H9 (cell line): ENCODE measurements around the gene TEX35. TPM values are rescaled to one million over a fixed set of nuclear protein-coding genes. Genes with fewer than 3 reads are reported as not detected.
A peak's percentile ranks its signal among the peaks of the same experiment; 100 is the strongest.

ENCODE experiments used
- DNase-seq: peaks from one replicate; pipeline ENCODE4 v3.0.0-alpha.2; 2017
- H2AFZ ChIP-seq: one replicate; pipeline ENCODE4 v1.6.1; 2013; ENCODE audit warnings: mild to moderate bottlenecking, low read length, control low read depth, moderate library complexity
- H2AK5ac ChIP-seq: 2 replicates; pipeline ENCODE4 v1.6.1; 2013; ENCODE audit warnings: low read length, control low read depth, mixed read lengths; ENCODE audit not compliant: insufficient read length
- H2BK120ac ChIP-seq: one replicate; pipeline ENCODE4 v1.6.1; 2013; ENCODE audit warnings: low read depth, mild to moderate bottlenecking, low read length, control low read depth, inconsistent platforms; ENCODE audit not compliant: poor library complexity, severe bottlenecking
- H2BK12ac ChIP-seq: 2 replicates; pipeline ENCODE4 v1.6.1; 2013; ENCODE audit warnings: low read length, control low read depth, mixed read lengths, low read depth; ENCODE audit not compliant: insufficient read length
- H2BK15ac ChIP-seq: 2 replicates; pipeline ENCODE4 v1.6.1; 2013; ENCODE audit warnings: low read depth, low read length, control low read depth
- H2BK20ac ChIP-seq: one replicate; pipeline ENCODE4 v1.6.1; 2013; ENCODE audit warnings: low read depth, mild to moderate bottlenecking, low read length, control low read depth, inconsistent platforms; ENCODE audit not compliant: poor library complexity, severe bottlenecking
- H2BK5ac ChIP-seq: 2 replicates; pipeline ENCODE4 v1.6.1; 2013; ENCODE audit warnings: low read length, control low read depth, mixed read lengths; ENCODE audit not compliant: insufficient read length
- H3K14ac ChIP-seq: 2 replicates; pipeline ENCODE4 v1.6.1; 2013; ENCODE audit warnings: low read length, control low read depth; ENCODE audit not compliant: insufficient read depth
- H3K18ac ChIP-seq: 2 replicates; pipeline ENCODE4 v1.6.1; 2013; ENCODE audit warnings: low read depth, mild to moderate bottlenecking, mixed read lengths, low read length, control low read depth; ENCODE audit not compliant: insufficient read length
- H3K23ac ChIP-seq: 2 replicates; pipeline ENCODE4 v1.6.1; 2013; ENCODE audit warnings: low read length, control low read depth, mixed read lengths, low read depth; ENCODE audit not compliant: insufficient read length
- H3K23me2 ChIP-seq: 2 replicates; pipeline ENCODE4 v1.6.1; 2013; ENCODE audit warnings: low read depth, mild to moderate bottlenecking, mixed read lengths, low read length, control low read depth; ENCODE audit not compliant: insufficient read length, poor library complexity, severe bottlenecking
- H3K27ac ChIP-seq: 2 replicates; pipeline ENCODE4 v1.5.1; 2013; ENCODE audit warnings: low read length, control low read depth, mixed read lengths, low read depth; ENCODE audit not compliant: insufficient read length
- H3K27me3 ChIP-seq: 2 replicates; pipeline ENCODE4 v1.6.1; 2013; ENCODE audit warnings: low read length, control low read depth, inconsistent platforms; ENCODE audit not compliant: insufficient read depth
- H3K4ac ChIP-seq: 2 replicates; pipeline ENCODE4 v1.6.1; 2013; ENCODE audit warnings: low read depth, mild to moderate bottlenecking, control low read depth, inconsistent platforms, low read length, moderate library complexity
- H3K4me1 ChIP-seq: 2 replicates; pipeline ENCODE4 v1.6.1; 2013; ENCODE audit warnings: low read length, control low read depth, inconsistent platforms; ENCODE audit not compliant: insufficient read depth
- H3K4me2 ChIP-seq: 2 replicates; pipeline ENCODE4 v1.6.1; 2013; ENCODE audit warnings: low read length, control low read depth, mixed read lengths; ENCODE audit not compliant: insufficient read length, insufficient read depth
- H3K56ac ChIP-seq: 2 replicates; pipeline ENCODE4 v1.6.1; 2013; ENCODE audit warnings: low read depth, mild to moderate bottlenecking, mixed read lengths, low read length, control low read depth; ENCODE audit not compliant: insufficient read length
- H3K79me1 ChIP-seq: 2 replicates; pipeline ENCODE4 v1.6.1; 2013; ENCODE audit warnings: low read depth, mild to moderate bottlenecking, moderate library complexity, low read length, control low read depth, inconsistent platforms; ENCODE audit not compliant: insufficient read depth, poor library complexity, severe bottlenecking
- H3K79me2 ChIP-seq: 2 replicates; pipeline ENCODE4 v1.6.1; 2013; ENCODE audit warnings: low read length, control low read depth, inconsistent platforms; ENCODE audit not compliant: insufficient read depth
- H3K9ac ChIP-seq: 2 replicates; pipeline ENCODE4 v1.6.1; 2013; ENCODE audit warnings: low read length, control low read depth, mixed read lengths; ENCODE audit not compliant: insufficient read length; ENCODE audit errors: extremely low read depth
- H3K9me3 ChIP-seq: one replicate; pipeline ENCODE4 v1.6.1; 2013; ENCODE audit warnings: low read depth, low read length, inconsistent platforms; ENCODE audit not compliant: control insufficient read depth
- H3T11ph ChIP-seq: one replicate; pipeline ENCODE4 v1.6.1; 2013; ENCODE audit warnings: mild to moderate bottlenecking, low read length, control low read depth, inconsistent platforms
- H4K20me1 ChIP-seq: one replicate; pipeline ENCODE4 v1.6.1; 2013; ENCODE audit not compliant: control insufficient read depth, insufficient read length, insufficient read depth
- H4K5ac ChIP-seq: 2 replicates; pipeline ENCODE4 v1.6.1; 2013; ENCODE audit warnings: low read depth, mild to moderate bottlenecking, mixed read lengths, low read length, control low read depth; ENCODE audit not compliant: insufficient read length
- H4K8ac ChIP-seq: replicated peaks from 2 replicates; pipeline ENCODE4 v1.6.1; 2013; ENCODE audit warnings: low read length, control low read depth, mixed read lengths, low read depth; ENCODE audit not compliant: insufficient read length
- H4K91ac ChIP-seq: 2 replicates; pipeline ENCODE4 v1.6.1; 2013; ENCODE audit warnings: low read depth, mild to moderate bottlenecking, moderate library complexity, mixed read lengths, low read length, control low read depth; ENCODE audit not compliant: insufficient read length
- H3K27ac Mint-ChIP-seq, 3 experiments: 2 replicates in 2 of 3; 3 replicates in 1 of 3; pipeline ENCODE4 v1.8.0; 2020 to 2021; ENCODE audit warnings: mixed read lengths in 3 of 3, mild to moderate bottlenecking in 1 of 3, moderate library complexity in 1 of 3
- H3K27me3 Mint-ChIP-seq: 2 replicates; pipeline ENCODE4 v1.8.0; 2021; ENCODE audit warnings: low read depth, mild to moderate bottlenecking, moderate library complexity, mixed read lengths
- H3K36me3 Mint-ChIP-seq, 3 experiments: 2 replicates in 2 of 3; 3 replicates in 1 of 3; pipeline ENCODE4 v1.8.0; 2020 to 2021; ENCODE audit warnings: low read depth in 3 of 3, mixed read lengths in 3 of 3; ENCODE audit not compliant: insufficient read depth in 1 of 3
- H3K4me1 Mint-ChIP-seq, 2 experiments: 2 replicates each; pipeline ENCODE4 v1.8.0; 2020; ENCODE audit warnings: mixed read lengths in 2 of 2
- H3K4me3 Mint-ChIP-seq, 2 experiments: 2 replicates in 1 of 2; 3 replicates in 1 of 2; pipeline ENCODE4 v1.8.0; 2020 to 2021; ENCODE audit warnings: mild to moderate bottlenecking in 2 of 2, mixed read lengths in 2 of 2, moderate library complexity in 1 of 2
- H3K9me3 Mint-ChIP-seq, 2 experiments: 2 replicates in 1 of 2; 3 replicates in 1 of 2; pipeline ENCODE4 v1.8.0; 2020; ENCODE audit warnings: mild to moderate bottlenecking in 2 of 2, mixed read lengths in 2 of 2, moderate library complexity in 1 of 2
- WGBS: extraction: QIAGEN DNeasy Blood & Tissue Kit; methylation state at CpG from one replicate; pipeline ENCODE4 v1.1.7; 2013; ENCODE audit warnings: missing lambda C conversion rate, low lambda C conversion rate, mixed read lengths; ENCODE audit not compliant: insufficient read length; ENCODE audit errors: extremely low coverage; 5-methylcytosine and 5-hydroxymethylcytosine counted together
- total RNA-seq: library from RNA; stranded (reverse); gene quantifications from 2 replicates; pipeline ENCODE4 v1.2.1, GENCODE V29; 2021
- TF ChIP-seq, protein P1 (sequence below): fragments of 200-600 bp; sonication (generic); conservative IDR thresholded peaks from 3 replicates; pipeline ENCODE4 v1.8.0; 2021; ENCODE audit warnings: antibody characterized with exemption, mild to moderate bottlenecking

Gene TEX35
- total RNA-seq, 1 experiment from 2014 or later: not detected

DNA sequence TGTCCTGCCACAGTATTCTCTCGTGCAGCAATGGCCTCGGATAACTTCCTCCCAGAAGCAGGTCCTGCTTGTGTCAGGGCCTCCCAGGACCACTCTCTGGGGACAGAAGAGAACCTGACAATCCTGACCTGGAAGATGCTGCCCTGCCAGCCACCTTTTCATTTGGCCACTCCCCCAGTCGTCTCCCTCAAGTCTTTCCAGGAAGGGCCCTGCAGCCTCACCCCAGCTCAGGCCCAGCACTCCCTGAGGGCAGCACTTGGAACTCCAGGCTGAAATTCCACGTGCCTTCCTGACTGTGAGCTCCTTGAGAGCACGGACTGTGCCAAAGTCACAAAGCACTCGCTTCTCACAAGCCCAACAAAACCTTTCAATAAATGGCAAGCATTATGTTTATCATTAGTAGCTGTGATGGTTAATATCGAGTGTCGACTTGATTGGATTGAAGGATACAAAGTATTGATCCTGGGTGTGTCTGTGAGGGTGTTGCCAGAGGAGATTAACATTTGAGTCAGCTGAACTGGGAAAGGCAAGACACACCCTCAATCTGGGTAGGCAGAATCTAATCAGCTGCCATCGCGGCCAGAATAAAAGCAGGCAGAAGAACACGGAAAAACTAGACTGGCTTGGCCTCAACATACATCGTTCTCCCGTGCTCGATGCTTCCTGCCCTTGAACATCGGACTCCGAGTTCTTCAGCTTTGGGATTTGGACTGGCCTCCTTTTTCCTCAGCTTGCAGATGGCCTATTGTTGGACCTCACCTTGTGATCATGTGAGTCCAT lies 13.8 kb upstream of the TEX35 start:
- H2BK120ac ChIP-seq: no peak overlapping the region
- Mint-ChIP-seq H3K4me1 (peaks cover 13 to 22% of the 10 kb centered on the region in 2 experiments), H3K27ac (peak overlapping the region in 1 of 3 experiments; percentile 18; a peak in 1 of 7 replicates), H3K36me3 (no peaks in the 10 kb centered on the region), H3K27me3 (peaks cover 3% of the 10 kb centered on the region), H3K9me3 (no peaks in the 10 kb centered on the region), H3K4me3 (no peak overlapping the region; a peak in 1 of 5 replicates)
- H4K8ac ChIP-seq: no peak overlapping the region
- no peaks in the 10 kb centered on the region for H3K9me3 ChIP-seq
- no peak overlapping the region for H3K56ac ChIP-seq
- no peak overlapping the region for H3K27ac ChIP-seq
- no CpG with 5 or more reads among the region's 16 CpGs for WGBS
- no peak overlapping the region for H4K5ac ChIP-seq
- no peak overlapping the region for H2BK12ac ChIP-seq
- H4K20me1 ChIP-seq: no peaks in the 10 kb centered on the region
- TF ChIP-seq, protein P1, sequence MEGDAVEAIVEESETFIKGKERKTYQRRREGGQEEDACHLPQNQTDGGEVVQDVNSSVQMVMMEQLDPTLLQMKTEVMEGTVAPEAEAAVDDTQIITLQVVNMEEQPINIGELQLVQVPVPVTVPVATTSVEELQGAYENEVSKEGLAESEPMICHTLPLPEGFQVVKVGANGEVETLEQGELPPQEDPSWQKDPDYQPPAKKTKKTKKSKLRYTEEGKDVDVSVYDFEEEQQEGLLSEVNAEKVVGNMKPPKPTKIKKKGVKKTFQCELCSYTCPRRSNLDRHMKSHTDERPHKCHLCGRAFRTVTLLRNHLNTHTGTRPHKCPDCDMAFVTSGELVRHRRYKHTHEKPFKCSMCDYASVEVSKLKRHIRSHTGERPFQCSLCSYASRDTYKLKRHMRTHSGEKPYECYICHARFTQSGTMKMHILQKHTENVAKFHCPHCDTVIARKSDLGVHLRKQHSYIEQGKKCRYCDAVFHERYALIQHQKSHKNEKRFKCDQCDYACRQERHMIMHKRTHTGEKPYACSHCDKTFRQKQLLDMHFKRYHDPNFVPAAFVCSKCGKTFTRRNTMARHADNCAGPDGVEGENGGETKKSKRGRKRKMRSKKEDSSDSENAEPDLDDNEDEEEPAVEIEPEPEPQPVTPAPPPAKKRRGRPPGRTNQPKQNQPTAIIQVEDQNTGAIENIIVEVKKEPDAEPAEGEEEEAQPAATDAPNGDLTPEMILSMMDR: no peak
- no peak overlapping the region for H2BK20ac ChIP-seq
- no peaks in the 10 kb centered on the region for H3K27me3 ChIP-seq
- H3T11ph ChIP-seq: no peak overlapping the region
- no peaks in the 10 kb centered on the region for H3K79me1 ChIP-seq
- no peak overlapping the region for H2BK15ac ChIP-seq
- no peaks in the 10 kb centered on the region for H3K23me2 ChIP-seq
- H4K91ac ChIP-seq: no peak overlapping the region
- H3K14ac ChIP-seq: no peak overlapping the region
- H3K4me1 ChIP-seq: no peaks in the 10 kb centered on the region; the same call in 1 of the 2 replicates
- H3K4ac ChIP-seq: no peak overlapping the region
- no peak overlapping the region for H3K9ac ChIP-seq
- H3K18ac ChIP-seq: no peak overlapping the region
- H2BK5ac ChIP-seq: no peak overlapping the region
- no peak overlapping the region for H3K23ac ChIP-seq
- H3K79me2 ChIP-seq: no peaks in the 10 kb centered on the region
- H3K4me2 ChIP-seq: no peak overlapping the region
- H2AK5ac ChIP-seq: no peak overlapping the region
- H2AFZ ChIP-seq: no peak overlapping the region
- DNase-seq: peak; percentile 57
